Measurements from ENCODE around the gene OTUD6A. TPM values are rescaled to one million over a fixed set of nuclear protein-coding genes. Genes with fewer than 3 reads are reported as not detected.

Gene OTUD6A
- total and polyA plus RNA-seq, 7 experiments from 2014 or later = not detected

- no peak overlapping the region for H3K4me3 ChIP-seq (ENCODE audit: low read length)
- H3K27ac Mint-ChIP-seq = no peak overlapping the region
- intact Hi-C loops (cut with micrococcal nuclease) = no loop called here
- H3K36me3 ChIP-seq (ENCODE audit: control insufficient read depth in 2 of 3, insufficient read depth in 3 of 3, low read length in 3 of 3) = no peaks in the 10 kb centered on the region
- no peak overlapping the region for H3K27ac ChIP-seq (ENCODE audit: low read depth, low read length)
- no peaks in the 10 kb centered on the region for H3K4me1 Mint-ChIP-seq
- H3K27me3 ChIP-seq (ENCODE audit: control insufficient read depth in 2 of 2, insufficient read depth in 2 of 2, low read length in 2 of 2) = no peaks in the 10 kb centered on the region
- ChIA-PET CTCF (no interaction called here), POLR2A (no interaction called here)
- H3K36me3 Mint-ChIP-seq = no peaks in the 10 kb centered on the region
- H3K9me3 Mint-ChIP-seq = peaks cover 0 to 1% (median 0%) of the 10 kb centered on the region in 11 donors
- H3K9me3 ChIP-seq (ENCODE audit: control insufficient read depth in 2 of 3, low read length in 3 of 3) = no peaks in the 10 kb centered on the region
- DNase-seq = no peak
- H3K4me3 Mint-ChIP-seq = no peak overlapping the region
- no peaks in the 10 kb centered on the region for H3K4me1 ChIP-seq (ENCODE audit: control insufficient read depth in 2 of 2, insufficient read depth in 2 of 2, low read length in 2 of 2)
- peaks cover 0 to 10% (median 0%) of the 10 kb centered on the region in 5 donors for H3K27me3 Mint-ChIP-seq
- ATAC-seq = no peak
Measured at GRCh38 chrX:70043685-70044084, 18.6 kb upstream of the OTUD6A start.

- Mint-ChIP-seq H3K4me3 (no peak overlapping the region), H3K27me3 (peaks cover 0 to 10% (median 0%) of the 10 kb centered on the region in 5 donors), H3K36me3 (no peaks in the 10 kb centered on the region), H3K4me1 (no peaks in the 10 kb centered on the region), H3K9me3 (peaks cover 0 to 2% (median 0%) of the 10 kb centered on the region in 11 donors), H3K27ac (peak overlapping the region in 1 of 9 donors; percentile 36)
- Histone ChIP-seq H3K9me3 (ENCODE audit: control insufficient read depth in 2 of 3, low read length in 3 of 3) (no peaks in the 10 kb centered on the region), H3K4me1 (ENCODE audit: control insufficient read depth in 2 of 2, insufficient read depth in 2 of 2, low read length in 2 of 2) (no peaks in the 10 kb centered on the region), H3K27ac (ENCODE audit: low read depth, low read length) (no peak overlapping the region), H3K36me3 (ENCODE audit: control insufficient read depth in 2 of 3, insufficient read depth in 3 of 3, low read length in 3 of 3) (no peaks in the 10 kb centered on the region), H3K4me3 (ENCODE audit: low read length) (no peak overlapping the region), H3K27me3 (ENCODE audit: control insufficient read depth in 2 of 2, insufficient read depth in 2 of 2, low read length in 2 of 2) (no peaks in the 10 kb centered on the region)
- ChIA-PET POLR2A (no interaction called here), CTCF (interaction anchor here (0.7 kb wide), 1 partner anchor 16 kb away, joined by 5 read pairs; no protein-coding TSS in a partner anchor)
- DNase-seq = no peak
- ATAC-seq = no peak
- intact Hi-C loops (cut with micrococcal nuclease) = no loop called here
Measured at GRCh38 chrX:70044541-70045245, 17.6 kb upstream of the OTUD6A start.

GRCh38 chrX:70046978-70047377 is 15.3 kb upstream of the OTUD6A start:
- DNase-seq = no peak
- peaks cover 0 to 2% (median 0%) of the 10 kb centered on the region in 11 donors for H3K9me3 Mint-ChIP-seq
- Histone ChIP-seq H3K9me3 (ENCODE audit: control insufficient read depth in 2 of 3, low read length in 3 of 3) (no peaks in the 10 kb centered on the region), H3K4me1 (ENCODE audit: control insufficient read depth in 2 of 2, insufficient read depth in 2 of 2, low read length in 2 of 2) (no peaks in the 10 kb centered on the region), H3K27me3 (ENCODE audit: control insufficient read depth in 2 of 2, insufficient read depth in 2 of 2, low read length in 2 of 2) (no peaks in the 10 kb centered on the region), H3K36me3 (ENCODE audit: control insufficient read depth in 2 of 3, insufficient read depth in 3 of 3, low read length in 3 of 3) (no peaks in the 10 kb centered on the region), H3K27ac (ENCODE audit: low read depth, low read length) (no peak overlapping the region), H3K4me3 (ENCODE audit: low read length) (no peak overlapping the region)
- POLR2A ChIA-PET = no interaction called here
- no peak for ATAC-seq
- intact Hi-C loops (cut with micrococcal nuclease) = no loop called here
- H3K4me3 Mint-ChIP-seq = no peak overlapping the region
- H3K36me3 Mint-ChIP-seq = no peaks in the 10 kb centered on the region
- CTCF ChIA-PET = no interaction called here
- no peak overlapping the region for H3K27ac Mint-ChIP-seq
- peaks cover 0 to 10% (median 0%) of the 10 kb centered on the region in 5 donors for H3K27me3 Mint-ChIP-seq
- no peaks in the 10 kb centered on the region for H3K4me1 Mint-ChIP-seq

- Mint-ChIP-seq H3K36me3 (no peaks in the 10 kb centered on the region), H3K4me3 (no peak overlapping the region), H3K27ac (no peak overlapping the region), H3K27me3 (peaks cover 0 to 11% (median 0%) of the 10 kb centered on the region in 5 donors), H3K9me3 (peaks cover 0 to 2% (median 0%) of the 10 kb centered on the region in 11 donors), H3K4me1 (no peaks in the 10 kb centered on the region)
- intact Hi-C loops (cut with micrococcal nuclease) = no loop called here
- H3K9me3 ChIP-seq (ENCODE audit: control insufficient read depth in 2 of 3, low read length in 3 of 3) = no peaks in the 10 kb centered on the region
- no peaks in the 10 kb centered on the region for H3K27me3 ChIP-seq (ENCODE audit: control insufficient read depth in 2 of 2, insufficient read depth in 2 of 2, low read length in 2 of 2)
- DNase-seq (no peak), ATAC-seq (no peak)
- H3K4me3 ChIP-seq (ENCODE audit: low read length) = no peak overlapping the region
- no peak overlapping the region for H3K27ac ChIP-seq (ENCODE audit: low read depth, low read length)
- H3K36me3 ChIP-seq (ENCODE audit: control insufficient read depth in 2 of 3, insufficient read depth in 3 of 3, low read length in 3 of 3) = no peaks in the 10 kb centered on the region
- H3K4me1 ChIP-seq (ENCODE audit: control insufficient read depth in 2 of 2, insufficient read depth in 2 of 2, low read length in 2 of 2) = no peaks in the 10 kb centered on the region
- ChIA-PET CTCF (no interaction called here), POLR2A (no interaction called here)
Measured at GRCh38 chrX:70049406-70049805, 12.9 kb upstream of the OTUD6A start.

GRCh38 chrX:70049925-70050324 is 12.3 kb upstream of the OTUD6A start, which contains the start of gene AWAT2:
Gene AWAT2, minus strand, starts transcription at chrX:70049938. Its CDS starts 6 bp downstream, at chrX:70049932.
- Mint-ChIP-seq H3K4me3 (no peak within 1 kb of the TSS), H3K4me1 (no peaks in the 10 kb centered on the region), H3K36me3 (no peaks in the 10 kb centered on the region), H3K9me3 (peaks cover 0 to 2% (median 0%) of the 10 kb centered on the region in 11 donors), H3K27ac (no peak within 1 kb of the TSS), H3K27me3 (peaks cover 0 to 11% (median 0%) of the 10 kb centered on the region in 5 donors)
- ChIA-PET CTCF (no interaction called here), POLR2A (no interaction called here)
- Histone ChIP-seq H3K36me3 (ENCODE audit: control insufficient read depth in 2 of 3, insufficient read depth in 3 of 3, low read length in 3 of 3) (no peaks in the 10 kb centered on the region), H3K9me3 (ENCODE audit: control insufficient read depth in 2 of 3, low read length in 3 of 3) (no peaks in the 10 kb centered on the region), H3K4me3 (ENCODE audit: low read length) (no peak within 1 kb of the TSS), H3K27ac (ENCODE audit: low read depth, low read length) (no peak within 1 kb of the TSS), H3K4me1 (ENCODE audit: control insufficient read depth in 2 of 2, insufficient read depth in 2 of 2, low read length in 2 of 2) (no peaks in the 10 kb centered on the region), H3K27me3 (ENCODE audit: control insufficient read depth in 2 of 2, insufficient read depth in 2 of 2, low read length in 2 of 2) (no peaks in the 10 kb centered on the region)
- intact Hi-C loops (cut with micrococcal nuclease) = no loop called here
- no peak for DNase-seq
- no peak for ATAC-seq

- no peaks in the 10 kb centered on the region for H3K36me3 ChIP-seq (ENCODE audit: control insufficient read depth in 2 of 3, insufficient read depth in 3 of 3, low read length in 3 of 3)
- Mint-ChIP-seq H3K27ac (no peak overlapping the region), H3K27me3 (peaks cover 0 to 8% (median 0%) of the 10 kb centered on the region in 5 donors), H3K4me3 (no peak overlapping the region), H3K4me1 (no peaks in the 10 kb centered on the region), H3K36me3 (no peaks in the 10 kb centered on the region), H3K9me3 (peaks cover 0 to 2% (median 0%) of the 10 kb centered on the region in 11 donors)
- ATAC-seq = no peak
- no peaks in the 10 kb centered on the region for H3K9me3 ChIP-seq (ENCODE audit: control insufficient read depth in 2 of 3, low read length in 3 of 3)
- CTCF ChIA-PET = no interaction called here
- POLR2A ChIA-PET = no interaction called here
- H3K27ac ChIP-seq (ENCODE audit: low read depth, low read length) = no peak overlapping the region
- no peaks in the 10 kb centered on the region for H3K4me1 ChIP-seq (ENCODE audit: control insufficient read depth in 2 of 2, insufficient read depth in 2 of 2, low read length in 2 of 2)
- no peak for DNase-seq
- intact Hi-C loops (cut with micrococcal nuclease) = no loop called here
- no peak overlapping the region for H3K4me3 ChIP-seq (ENCODE audit: low read length)
- no peaks in the 10 kb centered on the region for H3K27me3 ChIP-seq (ENCODE audit: control insufficient read depth in 2 of 2, insufficient read depth in 2 of 2, low read length in 2 of 2)
Measured at GRCh38 chrX:70052895-70053615, 9.2 kb upstream of the OTUD6A start.
